Naive thymus-derived CD4-positive, alpha-beta T cell (primary cell): ENCODE measurements around the gene RTN4IP1. TPM values are rescaled to one million over a fixed set of nuclear protein-coding genes. Genes with fewer than 3 reads are reported as not detected.
"Not testable (repeated sequence)": the region's sequence is repeated elsewhere in the genome, so short reads cannot be mapped to it uniquely, and the experiment has no call there.

Source experiments
- ATAC-seq: fragments of 150-1000 bp; cut with Tn5 transposase; 2 replicates; pipeline ENCODE4 v1.10.0; 2021; ENCODE audit warnings: mild to moderate bottlenecking, moderate library complexity
- CTCF ChIA-PET: fragments of 350-600 bp; sonication (Branson Sonifier 250); formaldehyde crosslinking; loops from one replicate; lab custom pipeline; 2021; ENCODE audit warnings: antibody characterized with exemption; lab: Charles Lee
- POLR2A ChIA-PET: fragments of 350-600 bp; sonication (Branson Sonifier 250); formaldehyde crosslinking; loops from one replicate; lab custom pipeline; 2021; ENCODE audit warnings: antibody characterized with exemption, inconsistent platforms; lab: Charles Lee
- DNase-seq, 9 donors: peaks; one replicate each; pipeline versions ENCODE4 v3.0.0 to v3.0.0-alpha.2; 2020 to 2022; ENCODE audit warnings: mixed read lengths in 1 of 9
- H3K27ac ChIP-seq: one replicate; pipeline ENCODE4 v1.7.0; 2013; ENCODE audit warnings: mild to moderate bottlenecking, low read depth, low read length, moderate library complexity
- H3K27me3 ChIP-seq, 2 donors: one replicate each; pipeline ENCODE4 v1.7.0; 2013; ENCODE audit warnings: low read length in 2 of 2, mild to moderate bottlenecking in 2 of 2, moderate library complexity in 2 of 2; ENCODE audit not compliant: control insufficient read depth in 2 of 2, insufficient read depth in 2 of 2
- H3K36me3 ChIP-seq, 3 experiments: 1 replicate in 2 of 3; 2 replicates in 1 of 3; pipeline ENCODE4 v1.7.0; 2013; ENCODE audit warnings: low read length in 3 of 3, mild to moderate bottlenecking in 3 of 3, moderate library complexity in 1 of 3; ENCODE audit not compliant: insufficient read depth in 3 of 3, control insufficient read depth in 2 of 3
- H3K4me1 ChIP-seq, 2 donors: one replicate each; pipeline ENCODE4 v1.7.0; 2013; ENCODE audit warnings: low read length in 2 of 2, mild to moderate bottlenecking in 2 of 2, moderate library complexity in 1 of 2; ENCODE audit not compliant: control insufficient read depth in 2 of 2, insufficient read depth in 2 of 2
- H3K4me3 ChIP-seq: 2 replicates; pipeline ENCODE4 v1.7.0; 2013; ENCODE audit warnings: mild to moderate bottlenecking, low read length
- H3K9me3 ChIP-seq, 3 experiments: 1 replicate in 2 of 3; 2 replicates in 1 of 3; pipeline ENCODE4 v1.7.0; 2013; ENCODE audit warnings: low read length in 3 of 3; ENCODE audit not compliant: control insufficient read depth in 2 of 3
- H3K27ac Mint-ChIP-seq, 9 donors: one replicate each; pipeline ENCODE4 v1.8.0; 2020 to 2022; ENCODE audit warnings: mixed read lengths in 9 of 9, mild to moderate bottlenecking in 8 of 9, moderate library complexity in 5 of 9, inconsistent platforms in 2 of 9
- H3K27me3 Mint-ChIP-seq, 5 donors: one replicate each; pipeline ENCODE4 v1.8.0; 2021 to 2022; ENCODE audit warnings: mixed read lengths in 5 of 5, mild to moderate bottlenecking in 1 of 5
- H3K36me3 Mint-ChIP-seq, 5 donors: one replicate each; pipeline ENCODE4 v1.8.0; 2020 to 2022; ENCODE audit warnings: mixed read lengths in 5 of 5, mild to moderate bottlenecking in 3 of 5, inconsistent platforms in 1 of 5
- H3K4me1 Mint-ChIP-seq, 7 donors: one replicate each; pipeline ENCODE4 v1.8.0; 2020 to 2022; ENCODE audit warnings: mixed read lengths in 7 of 7, mild to moderate bottlenecking in 3 of 7, inconsistent platforms in 1 of 7
- H3K4me3 Mint-ChIP-seq, 10 donors: one replicate each; pipeline ENCODE4 v1.8.0; 2020 to 2022; ENCODE audit warnings: mild to moderate bottlenecking in 10 of 10, mixed read lengths in 10 of 10, moderate library complexity in 6 of 10, inconsistent platforms in 2 of 10
- H3K9me3 Mint-ChIP-seq, 11 donors: one replicate each; pipeline ENCODE4 v1.8.0; 2020 to 2022; ENCODE audit warnings: mixed read lengths in 11 of 11, mild to moderate bottlenecking in 4 of 11, inconsistent platforms in 1 of 11, moderate library complexity in 1 of 11
- intact Hi-C, 2 donors: fragments of 100-400 bp; cut with micrococcal nuclease; formaldehyde crosslinking; loops; one replicate each; pipeline ENCODE4 v1.15.1; 2023
- polyA plus RNA-seq, 2 donors: library from polyadenylated mRNA; unstranded; fragments of 300-500 nt; fragmentation: Illumina TruSeq; gene quantifications; one replicate each; pipeline ENCODE4 v1.2.3, GENCODE V29; 2021
- total RNA-seq, 6 experiments: library from RNA in 5 of 6; stranded (reverse) in 5 of 6; gene quantifications; 1 replicate in 5 of 6; 2 replicates in 1 of 6; pipeline ENCODE4 v1.2.3 and lab custom pipeline; 2021 to 2026

Gene RTN4IP1
- total and polyA plus RNA-seq, 7 experiments from 2014 or later = 5.1 to 9.4 (median 5.8) TPM

GRCh38 chr6:106551155-106551554 is 78.1 kb downstream of the RTN4IP1 start:
- H3K27me3 ChIP-seq = no peaks in the 10 kb centered on the region
- H3K4me1 ChIP-seq = peaks cover 0 to 6% of the 10 kb centered on the region in 2 donors
- Mint-ChIP-seq H3K36me3 (peaks cover 19 to 61% (median 52%) of the 10 kb centered on the region in 5 donors), H3K27ac (peak overlapping the region in 5 of 9 donors; percentile 17 to 72 (median 46)), H3K4me3 (no peak overlapping the region), H3K27me3 (no peaks in the 10 kb centered on the region), H3K9me3 (peaks cover 0 to 4% (median 0%) of the 10 kb centered on the region in 11 donors), H3K4me1 (peaks cover 17 to 28% (median 22%) of the 10 kb centered on the region in 7 donors)
- CTCF ChIA-PET = interaction anchor here (1.0 to 9.1 kb wide), 2 partner anchors 40 to 106 kb away, joined by 3 to 74 read pairs; no protein-coding TSS in a partner anchor
- intact Hi-C loops = no loop called here
- no peak for ATAC-seq
- peaks cover 4 to 53% (median 26%) of the 10 kb centered on the region in 3 experiments for H3K36me3 ChIP-seq
- H3K27ac ChIP-seq = no peak overlapping the region
- no peak overlapping the region for H3K4me3 ChIP-seq
- no peaks in the 10 kb centered on the region for H3K9me3 ChIP-seq
- POLR2A ChIA-PET = interaction anchor here (0.9 kb wide), 1 partner anchor 38 kb away, joined by 3 read pairs; no protein-coding TSS in a partner anchor
- no peak for DNase-seq

- ChIA-PET POLR2A (no interaction called here), CTCF (no interaction called here)
- H3K4me1 Mint-ChIP-seq = peaks cover 17 to 37% (median 30%) of the 10 kb centered on the region in 7 donors
- no peaks in the 10 kb centered on the region for H3K27me3 ChIP-seq
- no peak overlapping the region for H3K4me3 ChIP-seq
- ATAC-seq (no peak), DNase-seq (no peak)
- no peak overlapping the region for H3K27ac ChIP-seq
- no peaks in the 10 kb centered on the region for H3K9me3 ChIP-seq
- intact Hi-C loops = no loop called here
- peaks cover 23 to 76% (median 60%) of the 10 kb centered on the region in 5 donors for H3K36me3 Mint-ChIP-seq
- H3K4me1 ChIP-seq = peaks cover 0 to 6% of the 10 kb centered on the region in 2 donors
- H3K9me3 Mint-ChIP-seq = peaks cover 0 to 4% (median 0%) of the 10 kb centered on the region in 11 donors
- no peaks in the 10 kb centered on the region for H3K27me3 Mint-ChIP-seq
- peaks cover 5 to 51% (median 29%) of the 10 kb centered on the region in 3 experiments for H3K36me3 ChIP-seq
- H3K27ac Mint-ChIP-seq = peak overlapping the region in 4 of 9 donors; percentile 23 to 72 (median 70)
- H3K4me3 Mint-ChIP-seq = no peak overlapping the region
These were observed 79.8 kb downstream of the RTN4IP1 start for GRCh38 chr6:106549521-106549920.

- H3K27ac ChIP-seq, H3K9me3 Mint-ChIP-seq, H3K4me1 ChIP-seq, CTCF ChIA-PET, ATAC-seq, intact Hi-C loops, H3K9me3 ChIP-seq, H3K4me3 ChIP-seq, POLR2A ChIA-PET, H3K27me3 ChIP-seq, H3K27me3 Mint-ChIP-seq, DNase-seq: not testable (repeated sequence)
- H3K4me1 Mint-ChIP-seq = peaks cover 17 to 41% (median 30%) of the 10 kb centered on the region in 7 donors
- peak overlapping the region in 1 of 10 donors; percentile 31 for H3K4me3 Mint-ChIP-seq
- H3K36me3 ChIP-seq = peaks cover 10 to 50% (median 32%) of the 10 kb centered on the region in 3 experiments
- peaks cover 22 to 81% (median 65%) of the 10 kb centered on the region in 5 donors for H3K36me3 Mint-ChIP-seq
- peak overlapping the region in 3 of 9 donors; percentile 56 to 72 (median 71) for H3K27ac Mint-ChIP-seq
These were observed 80.3 kb downstream of the RTN4IP1 start for GRCh38 chr6:106548926-106549455.

GRCh38 chr6:106547601-106548453 is 81.5 kb downstream of the RTN4IP1 start:
- Mint-ChIP-seq H3K27me3 (no peaks in the 10 kb centered on the region), H3K9me3 (peaks cover 0 to 4% (median 0%) of the 10 kb centered on the region in 11 donors), H3K36me3 (peaks cover 19 to 77% (median 63%) of the 10 kb centered on the region in 5 donors), H3K27ac (peak overlapping the region in 8 of 9 donors; percentile 1 to 82 (median 69)), H3K4me3 (peak overlapping the region in 1 of 10 donors; percentile 39), H3K4me1 (peaks cover 17 to 41% (median 26%) of the 10 kb centered on the region in 7 donors)
- Histone ChIP-seq H3K4me3 (no peak overlapping the region), H3K9me3 (no peaks in the 10 kb centered on the region), H3K4me1 (peaks cover 0 to 6% of the 10 kb centered on the region in 2 donors), H3K36me3 (peaks cover 14 to 50% (median 33%) of the 10 kb centered on the region in 3 experiments), H3K27me3 (no peaks in the 10 kb centered on the region), H3K27ac (no peak overlapping the region)
- DNase-seq (no peak), ATAC-seq (no peak)
- CTCF ChIA-PET = interaction anchor here (1.5 kb wide), 1 partner anchor 36 kb away, joined by 3 read pairs; no protein-coding TSS in a partner anchor
- POLR2A ChIA-PET = no interaction called here
- intact Hi-C loops = no loop called here

GRCh38 chr6:106546691-106547414 is 82.4 kb downstream of the RTN4IP1 start:
- H3K36me3 Mint-ChIP-seq = peaks cover 19 to 75% (median 62%) of the 10 kb centered on the region in 5 donors
- H3K9me3 Mint-ChIP-seq = peaks cover 0 to 4% (median 0%) of the 10 kb centered on the region in 11 donors
- H3K27me3 Mint-ChIP-seq = no peaks in the 10 kb centered on the region
- Histone ChIP-seq H3K36me3 (peaks cover 14 to 48% (median 31%) of the 10 kb centered on the region in 3 experiments), H3K9me3 (no peaks in the 10 kb centered on the region), H3K27me3 (no peaks in the 10 kb centered on the region), H3K27ac (no peak overlapping the region), H3K4me3 (no peak overlapping the region), H3K4me1 (peaks cover 0 to 6% of the 10 kb centered on the region in 2 donors)
- H3K27ac Mint-ChIP-seq = peak overlapping the region; percentile 19 to 76 (median 61)
- H3K4me3 Mint-ChIP-seq = peak overlapping the region in 1 of 10 donors; percentile 0
- intact Hi-C loops = no loop called here
- ChIA-PET CTCF (interaction anchor here (1.5 kb wide), 1 partner anchor 35 kb away, joined by 3 read pairs; no protein-coding TSS in a partner anchor), POLR2A (interaction anchor here (1.0 kb wide), 1 partner anchor 22 kb away, joined by 3 read pairs; no protein-coding TSS in a partner anchor)
- no peak for DNase-seq
- ATAC-seq = peak; percentile 76
- H3K4me1 Mint-ChIP-seq = peaks cover 17 to 41% (median 25%) of the 10 kb centered on the region in 7 donors
